Measurements from ENCODE around the gene ZFPL1.

- no peak for TF ChIP-seq CTCF (IDR thresholded peaks at IDR 0.05)
- no peak for TF ChIP-seq POLR2AphosphoS5 (IDR thresholded peaks at IDR 0.05)
- TF ChIP-seq EP300 (IDR thresholded peaks at IDR 0.05): no peak
- TF ChIP-seq POLR2A (IDR thresholded peaks at IDR 0.05): no peak
Measured at GRCh38 chr11:65102142-65103095, 18.4 kb downstream of the ZFPL1 start.

All from gastroesophageal sphincter (tissue), 3 donors.